HG02981 (cell line): ENCODE measurements around the gene TBC1D9B.
"Not testable (repeated sequence)": the region's sequence is repeated elsewhere in the genome, so short reads cannot be mapped to it uniquely, and the experiment has no call there.

ENCODE experiments used
- ATAC-seq: cut with Tn5 transposase; IDR thresholded peaks from one replicate; pipeline ENCODE4 v1.9.1; 2021; ENCODE audit warnings: mild to moderate bottlenecking, moderate library complexity; ENCODE audit not compliant: unreplicated experiment

The TBC1D9B gene

DNA sequence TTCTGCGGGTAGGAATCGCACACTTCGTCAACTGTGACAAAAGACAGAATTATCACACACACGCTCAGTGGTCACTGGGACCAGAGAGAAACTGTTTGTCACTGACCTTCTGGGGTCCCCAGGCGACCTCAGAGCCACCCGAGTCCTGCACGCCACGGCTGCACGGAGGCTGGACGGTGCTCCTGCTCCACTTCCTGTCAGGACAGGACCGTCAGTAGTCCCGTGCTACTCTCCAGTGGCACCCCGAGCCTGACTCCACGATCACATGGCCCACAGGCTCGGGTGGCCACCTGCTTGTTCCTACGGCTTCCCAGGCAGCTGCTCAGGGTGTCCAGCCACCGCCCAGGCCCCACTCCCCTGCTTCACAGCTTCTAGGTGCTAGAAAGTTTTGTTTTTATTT lies 66.9 kb downstream of the TBC1D9B start:
- ATAC-seq: no peak

GRCh38 chr5:179840321-179840720 lies 67.4 kb downstream of the TBC1D9B start:
- no peak for ATAC-seq

GRCh38 chr5:179839328-179840256 lies 68.1 kb downstream of the TBC1D9B start:
- no peak for ATAC-seq

DNA sequence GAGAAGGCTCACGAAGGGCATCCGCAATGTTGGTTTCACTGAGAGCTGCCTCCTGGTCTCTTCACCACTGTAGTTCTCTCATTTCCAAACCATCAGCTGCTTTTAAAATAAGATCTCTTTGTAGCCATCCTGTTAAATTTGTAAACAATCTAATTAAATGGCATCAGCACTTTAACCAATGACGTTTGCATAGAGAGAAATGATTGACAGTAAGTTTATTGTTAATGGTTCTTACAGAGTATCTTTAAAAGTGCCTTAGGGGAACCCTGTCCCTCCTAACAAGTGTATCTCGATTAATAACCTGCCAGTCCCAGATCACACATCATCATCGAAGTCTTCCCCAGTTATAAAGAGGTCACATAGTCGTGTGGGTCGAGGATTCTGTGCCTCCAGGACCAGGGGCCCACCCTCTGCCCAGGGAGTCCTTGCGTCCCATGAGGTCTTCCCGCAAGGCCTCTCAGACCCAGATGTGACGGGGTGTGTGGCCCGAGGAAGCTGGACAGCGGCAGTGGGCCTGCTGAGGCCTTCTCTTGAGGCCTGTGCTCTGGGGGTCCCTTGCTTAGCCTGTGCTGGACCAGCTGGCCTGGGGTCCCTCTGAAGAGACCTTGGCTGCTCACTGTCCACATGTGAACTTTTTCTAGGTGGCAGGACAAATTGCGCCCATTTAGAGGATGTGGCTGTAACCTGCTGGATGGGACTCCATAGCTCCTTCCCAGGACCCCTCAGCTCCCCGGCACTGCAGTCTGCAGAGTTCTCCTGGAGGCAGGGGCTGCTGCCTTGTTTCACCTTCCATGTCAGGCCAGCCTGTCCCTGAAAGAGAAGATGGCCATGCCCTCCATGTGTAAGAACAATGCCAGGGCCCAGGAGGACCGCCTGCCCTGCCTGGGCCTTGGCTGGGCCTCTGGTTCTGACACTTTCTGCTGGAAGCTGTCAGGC lies 70.4 kb downstream of the TBC1D9B start:
- no peak for ATAC-seq

GRCh38 chr5:179836225-179837019 lies 71.3 kb downstream of the TBC1D9B start:
- ATAC-seq: peak; percentile 49

DNA sequence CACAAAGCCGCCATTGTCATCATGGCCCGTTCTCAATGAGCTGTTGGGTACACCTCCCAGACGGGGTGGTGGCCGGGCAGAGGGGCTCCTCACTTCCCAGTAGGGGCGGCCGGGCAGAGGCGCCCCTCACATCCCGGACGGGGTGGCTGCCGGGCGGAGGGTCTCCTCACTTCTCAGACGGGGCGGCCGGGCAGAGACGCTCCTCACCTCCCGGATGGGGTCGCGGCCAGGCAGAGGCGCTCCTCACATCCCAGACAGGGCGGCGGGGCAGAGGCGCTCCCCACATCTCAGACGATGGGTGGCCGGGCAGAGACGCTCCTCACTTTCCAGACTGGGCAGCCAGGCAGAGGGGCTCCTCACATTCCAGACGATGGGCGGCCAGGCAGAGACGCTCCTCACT lies 72.8 kb downstream of the TBC1D9B start:
- not testable (repeated sequence) for ATAC-seq

DNA sequence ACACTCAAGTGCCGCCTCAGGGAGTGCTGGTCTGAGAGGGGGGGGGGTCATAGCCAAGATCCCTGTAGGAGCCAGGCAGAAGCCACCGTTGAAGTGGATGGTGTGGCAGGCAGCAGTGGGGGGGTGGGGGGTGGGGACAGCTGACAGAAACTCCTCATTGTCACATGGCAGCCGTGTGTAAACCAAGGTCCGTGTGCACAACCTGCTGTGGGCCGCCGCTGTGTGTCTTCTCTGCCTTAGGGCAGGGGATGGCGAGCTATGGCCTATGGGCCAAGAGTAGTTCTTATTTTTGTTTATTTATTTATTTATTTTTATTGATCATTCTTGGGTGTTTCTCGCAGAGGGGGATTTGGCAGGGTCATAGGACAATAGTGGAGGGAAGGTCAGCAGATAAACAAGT lies 73.6 kb downstream of the TBC1D9B start:
- ATAC-seq: no peak

GRCh38 chr5:179833709-179834070 lies 74.0 kb downstream of the TBC1D9B start:
- ATAC-seq: no peak

- ATAC-seq: no peak
These were observed 74.5 kb downstream of the TBC1D9B start for GRCh38 chr5:179833056-179833708.

DNA sequence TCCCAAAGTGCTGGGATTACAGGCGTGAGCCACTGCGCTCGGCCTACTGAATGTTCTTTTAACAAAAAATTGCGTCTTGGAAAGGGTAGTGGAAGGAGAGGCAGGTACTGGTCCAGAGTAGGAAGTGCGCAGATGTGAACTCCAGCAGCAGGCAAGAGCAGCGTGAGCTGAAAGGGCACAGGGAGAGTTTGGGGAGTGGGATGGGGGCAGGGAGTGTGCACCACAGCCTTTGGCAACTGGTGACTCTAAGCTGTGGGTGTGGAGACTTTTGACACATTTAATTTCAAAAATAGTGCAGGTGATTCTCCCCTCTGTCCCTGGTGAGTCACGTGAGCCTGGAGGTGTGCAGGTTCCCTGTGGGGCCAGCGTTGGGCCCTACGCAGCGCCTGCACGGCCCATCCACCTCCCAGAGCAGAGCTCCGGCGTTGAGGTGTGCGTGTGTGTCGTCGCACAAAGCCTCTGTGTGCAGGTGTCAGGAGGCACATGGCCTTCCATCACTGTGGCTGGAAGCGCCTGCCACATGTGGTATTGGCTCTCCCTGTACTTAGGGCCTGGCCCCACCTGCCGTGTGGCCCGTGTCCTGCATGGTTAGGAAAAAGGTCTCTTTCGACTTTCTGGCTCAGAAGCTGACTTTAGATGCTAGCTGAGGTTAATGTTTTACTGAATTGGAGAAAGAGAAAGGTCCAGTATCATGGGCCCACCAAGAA lies 75.5 kb downstream of the TBC1D9B start:
- ATAC-seq: no peak

- ATAC-seq: no peak
These were observed 76.8 kb downstream of the TBC1D9B start for GRCh38 chr5:179830818-179831468.

DNA sequence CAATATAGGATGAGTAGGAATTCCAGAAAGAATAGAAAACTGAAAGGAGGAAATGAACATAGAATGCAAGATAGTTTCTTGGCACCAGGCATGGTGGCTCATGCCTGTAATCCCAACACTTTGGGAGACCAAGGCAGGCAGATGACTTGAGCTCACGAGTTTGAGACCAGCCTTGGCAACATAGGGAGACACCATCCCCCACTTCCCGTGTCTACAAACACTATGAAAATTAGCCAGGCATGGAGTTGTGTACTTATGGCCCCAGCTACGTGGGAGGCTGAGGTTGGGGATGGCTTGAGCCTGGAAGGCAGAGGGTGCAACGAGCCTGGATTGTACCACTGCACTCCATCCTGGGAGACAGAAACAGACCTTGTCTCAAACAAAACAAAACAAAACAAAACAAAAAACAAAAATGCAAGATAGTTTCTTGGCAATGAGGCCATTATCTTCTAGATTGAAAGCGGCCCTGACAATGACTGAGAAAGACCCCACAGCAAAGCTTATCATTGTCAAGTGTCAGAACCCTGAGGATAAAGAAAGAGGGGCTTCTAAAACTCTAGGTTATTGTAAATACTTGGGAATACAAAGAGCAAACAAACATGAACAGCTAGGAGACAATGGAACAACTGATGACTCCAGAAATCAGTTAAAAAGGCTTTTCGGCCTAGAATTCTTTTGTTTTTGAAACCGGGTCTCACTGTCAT lies 77.8 kb downstream of the TBC1D9B start:
- no peak for ATAC-seq

GRCh38 chr5:179828756-179829421 lies 78.8 kb downstream of the TBC1D9B start:
- ATAC-seq: no peak

DNA sequence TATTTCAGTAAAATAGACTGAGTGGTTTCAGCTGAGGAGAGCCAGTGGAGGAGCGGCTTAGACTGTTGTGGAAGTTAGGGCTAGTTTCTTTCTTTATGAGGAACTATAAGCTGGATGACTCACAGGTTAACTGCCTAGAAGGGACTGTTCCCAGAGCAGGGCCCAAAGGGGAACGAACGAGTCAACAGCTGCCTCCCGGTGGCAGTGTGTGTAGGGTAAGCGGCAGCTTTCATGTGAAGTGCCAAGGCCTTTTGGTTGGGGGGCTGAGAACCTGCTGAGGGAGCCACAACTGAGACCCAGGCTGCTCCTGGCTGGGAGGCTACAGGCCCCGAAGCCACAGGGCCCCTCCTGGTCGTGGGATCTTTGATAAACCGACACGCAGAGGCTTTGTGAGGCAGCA lies 80.0 kb downstream of the TBC1D9B start:
- ATAC-seq: no peak

DNA sequence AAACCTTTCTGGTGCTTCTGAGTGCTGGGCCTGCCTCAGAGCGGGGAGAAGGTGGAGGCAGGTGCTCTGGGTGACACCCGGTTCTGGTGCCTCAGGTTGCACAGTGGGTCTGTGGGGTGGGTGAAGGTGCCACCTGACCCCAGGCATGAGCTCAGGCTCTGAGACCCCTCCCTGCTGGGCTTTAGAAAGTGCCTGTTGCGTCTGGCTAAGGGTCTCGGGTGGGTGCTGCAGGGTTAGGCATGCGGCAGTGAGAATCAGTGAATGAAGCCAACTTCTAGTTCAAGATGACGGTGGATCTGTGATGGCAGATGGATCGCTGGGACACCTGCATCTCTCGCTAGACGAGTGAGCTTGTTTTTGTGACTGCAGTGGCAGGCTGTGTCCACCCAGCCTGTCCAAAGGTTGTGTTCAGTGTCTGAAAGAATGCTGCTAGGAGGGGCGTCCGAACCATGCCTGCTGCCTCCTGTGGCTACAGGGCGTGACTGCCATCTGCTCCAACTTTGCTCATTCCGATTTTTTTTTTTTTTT lies 82.0 kb downstream of the TBC1D9B start:
- ATAC-seq: no peak

DNA sequence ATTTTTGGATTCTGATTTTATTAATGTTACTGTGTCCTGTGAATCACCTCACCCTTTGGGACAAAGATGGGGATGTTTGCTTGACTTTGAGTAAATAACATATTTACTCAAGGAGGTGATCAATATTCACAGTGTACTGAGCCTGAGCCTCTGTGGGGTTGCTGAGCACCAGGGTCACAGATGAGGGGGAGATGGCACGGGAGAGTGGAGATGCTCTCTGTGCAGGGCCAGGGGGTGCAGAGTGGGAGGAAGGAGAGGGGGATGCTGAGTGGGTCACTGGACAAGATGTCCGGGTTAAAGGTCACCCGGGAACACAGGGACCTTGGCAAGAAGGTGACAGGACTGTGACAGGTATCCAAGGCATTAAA lies 83.0 kb downstream of the TBC1D9B start:
- ATAC-seq: no peak

DNA sequence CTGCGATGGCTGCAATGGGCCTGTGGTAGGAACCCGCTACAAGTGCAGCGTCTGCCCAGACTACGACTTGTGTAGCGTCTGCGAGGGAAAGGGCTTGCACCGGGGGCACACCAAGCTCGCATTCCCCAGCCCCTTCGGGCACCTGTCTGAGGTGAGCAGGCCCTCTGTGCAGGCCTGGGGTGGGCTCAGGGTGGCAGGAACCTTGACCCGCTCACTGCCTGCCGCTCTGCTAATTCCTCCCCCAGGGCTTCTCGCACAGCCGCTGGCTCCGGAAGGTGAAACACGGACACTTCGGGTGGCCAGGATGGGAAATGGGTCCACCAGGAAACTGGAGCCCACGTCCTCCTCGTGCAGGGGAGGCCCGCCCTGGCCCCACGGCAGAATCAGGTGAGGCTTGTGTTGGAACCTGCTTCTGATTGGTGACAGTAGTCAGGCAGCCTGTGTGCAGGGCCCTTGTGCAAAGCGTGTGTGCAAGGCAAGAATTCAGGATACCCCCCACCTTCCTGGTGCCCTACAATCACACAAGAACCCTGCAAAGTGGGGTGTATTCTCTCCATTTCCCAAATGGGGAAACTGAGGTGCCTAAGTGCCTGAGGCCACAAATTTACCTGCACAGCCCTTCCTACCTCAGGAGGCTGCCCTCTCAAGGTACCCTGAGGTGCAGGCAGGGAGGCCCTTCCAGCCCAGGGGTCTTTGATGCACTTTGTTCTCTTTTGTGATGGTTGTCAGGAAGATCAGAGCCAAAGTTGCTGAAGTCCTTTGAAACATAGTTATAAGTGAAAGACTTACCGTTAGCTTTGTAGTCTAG lies 83.6 kb downstream of the TBC1D9B start:
- no peak for ATAC-seq
